HG03139 (cell line): ENCODE measurements around the gene DEPDC1B.
"Not testable (repeated sequence)": the region's sequence is repeated elsewhere in the genome, so short reads cannot be mapped to it uniquely, and the experiment has no call there.

ENCODE experiments used
- ATAC-seq: cut with Tn5 transposase; IDR thresholded peaks from one replicate; pipeline ENCODE4 v1.9.1; 2021; ENCODE audit not compliant: unreplicated experiment

Gene DEPDC1B

GRCh38 chr5:60651872-60652620 lies 47.9 kb downstream of the DEPDC1B start:
- ATAC-seq: no peak

GRCh38 chr5:60649288-60649917 lies 50.6 kb downstream of the DEPDC1B start:
- no peak for ATAC-seq

GRCh38 chr5:60648175-60648574 lies 51.8 kb downstream of the DEPDC1B start:
- ATAC-seq: no peak

GRCh38 chr5:60640901-60641300 lies 59.1 kb downstream of the DEPDC1B start:
- ATAC-seq: no peak

GRCh38 chr5:60639544-60639943 lies 60.4 kb downstream of the DEPDC1B start:
- no peak for ATAC-seq

- no peak for ATAC-seq
Measured at GRCh38 chr5:60638300-60638699, 61.7 kb downstream of the DEPDC1B start.

- ATAC-seq: no peak
Measured at GRCh38 chr5:60636644-60637043, 63.3 kb downstream of the DEPDC1B start.

GRCh38 chr5:60636001-60636400 lies 64.0 kb downstream of the DEPDC1B start:
- ATAC-seq: no peak

- no peak for ATAC-seq
Measured at GRCh38 chr5:60634051-60634450, 65.9 kb downstream of the DEPDC1B start.

- no peak for ATAC-seq
Measured at GRCh38 chr5:60633341-60633740, 66.6 kb downstream of the DEPDC1B start.

GRCh38 chr5:60632153-60632552 lies 67.8 kb downstream of the DEPDC1B start:
- no peak for ATAC-seq

- ATAC-seq: no peak
Measured at GRCh38 chr5:60630836-60631235, 69.1 kb downstream of the DEPDC1B start.

GRCh38 chr5:60630179-60630578 lies 69.8 kb downstream of the DEPDC1B start:
- ATAC-seq: no peak

GRCh38 chr5:60624875-60625274 lies 75.1 kb downstream of the DEPDC1B start:
- ATAC-seq: not testable (repeated sequence)

- ATAC-seq: not testable (repeated sequence)
Measured at GRCh38 chr5:60620752-60621151, 79.2 kb downstream of the DEPDC1B start.

- no peak for ATAC-seq
Measured at GRCh38 chr5:60613826-60614225, 86.1 kb downstream of the DEPDC1B start.

- no peak for ATAC-seq
Measured at GRCh38 chr5:60611099-60611740, 88.7 kb downstream of the DEPDC1B start.

GRCh38 chr5:60604771-60605170 lies 95.2 kb downstream of the DEPDC1B start:
- no peak for ATAC-seq

GRCh38 chr5:60598424-60598823 lies 101.5 kb downstream of the DEPDC1B start:
- ATAC-seq: no peak

- ATAC-seq: peak; percentile 87
Measured at GRCh38 chr5:60597572-60598320, 102.2 kb downstream of the DEPDC1B start.

- ATAC-seq: no peak
Measured at GRCh38 chr5:60594715-60595477, 105.1 kb downstream of the DEPDC1B start.
